ENCODE results near the gene ZNF22.

ZNF22 gene

GRCh38 chr10:44978213-44978569 is 22.5 kb upstream of the ZNF22 start:
- no peak for DNase-seq

DNA sequence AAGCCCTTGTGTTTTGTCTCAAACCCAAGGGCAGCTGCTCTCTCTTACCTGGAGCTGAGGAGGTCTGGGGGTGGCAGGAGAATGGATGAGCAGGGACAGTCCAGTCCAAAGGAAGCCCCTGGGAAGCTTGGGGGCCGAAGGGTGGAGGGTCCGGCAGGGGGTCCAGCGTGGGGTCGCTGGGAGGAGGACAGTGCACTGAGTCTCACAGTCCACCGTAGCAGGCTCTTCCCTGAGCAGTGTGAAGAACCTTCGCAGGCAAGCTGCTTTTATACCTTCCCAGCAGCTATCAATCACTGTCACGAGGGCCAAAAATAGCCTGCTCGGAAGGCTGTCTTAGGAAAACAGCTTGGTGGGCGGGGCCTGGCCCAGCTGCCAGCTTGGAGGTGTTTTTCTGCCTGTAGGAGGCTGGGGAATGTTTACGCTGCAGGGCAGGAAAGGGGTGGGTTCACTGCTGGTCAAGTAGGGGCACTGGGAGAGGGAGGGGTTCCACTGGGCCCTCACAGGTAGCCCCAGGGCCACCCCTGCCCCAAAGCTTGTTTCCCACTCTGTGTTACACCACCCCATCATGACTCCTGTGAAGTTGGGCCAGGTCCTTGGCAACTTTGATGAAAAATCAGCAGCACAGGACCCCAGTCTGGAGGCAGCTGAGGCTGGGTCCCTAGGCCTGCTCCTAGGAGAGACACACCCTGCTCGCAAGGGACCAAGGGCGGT is 22.0 kb upstream of the ZNF22 start, which contains the start of gene DEPP1:
Gene DEPP1 (minus strand): TSS at position 240 of the 711 bp plus-strand sequence. CDS start 779 bp downstream, outside the sequence.
- peak; percentile 52 for DNase-seq

- no peak for DNase-seq
Observed at GRCh38 chr10:44979281-44980191, 21.2 kb upstream of the ZNF22 start.

DNA sequence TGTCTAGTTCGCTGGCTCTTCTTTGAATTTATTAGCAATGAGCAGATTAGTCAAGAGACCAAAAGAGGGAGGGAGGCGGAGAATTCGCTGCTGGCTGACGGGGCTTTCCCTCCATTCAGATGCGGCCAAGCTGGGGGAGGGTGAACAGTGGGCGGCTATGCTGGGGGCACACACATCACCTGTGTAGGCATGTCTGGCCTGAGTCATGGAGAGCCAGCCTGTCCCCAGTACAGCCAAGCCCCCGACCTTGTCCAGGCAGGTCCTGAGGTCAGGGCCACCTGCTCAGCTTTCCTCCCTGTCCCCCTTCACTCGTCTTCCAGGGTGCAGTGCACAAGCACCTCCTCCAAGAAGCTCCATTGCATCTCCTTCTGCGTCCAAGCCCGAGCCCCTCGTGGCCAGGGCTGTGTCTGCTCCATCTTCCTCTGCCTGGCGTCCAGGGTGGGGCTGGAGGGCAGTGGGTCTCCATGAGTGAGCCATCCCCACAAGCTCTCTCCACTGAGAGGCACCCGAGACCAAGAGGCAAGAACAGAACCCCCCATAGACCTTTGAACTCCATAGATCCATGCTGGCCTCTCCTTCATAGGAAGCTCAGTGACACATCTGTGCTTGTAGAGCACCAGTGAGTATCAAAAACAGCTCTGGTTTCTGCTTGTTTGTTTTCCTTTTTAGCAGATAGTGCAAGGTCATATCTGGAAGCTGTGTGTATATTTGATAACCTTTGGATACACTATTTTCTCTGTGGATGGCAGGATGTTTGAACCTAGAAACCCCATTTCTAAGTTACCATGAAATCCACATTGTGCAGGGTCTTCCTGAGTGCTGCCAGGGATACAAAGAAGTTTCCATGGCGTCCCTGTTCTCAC is 20.2 kb upstream of the ZNF22 start:
- DNase-seq, result no peak

DNA sequence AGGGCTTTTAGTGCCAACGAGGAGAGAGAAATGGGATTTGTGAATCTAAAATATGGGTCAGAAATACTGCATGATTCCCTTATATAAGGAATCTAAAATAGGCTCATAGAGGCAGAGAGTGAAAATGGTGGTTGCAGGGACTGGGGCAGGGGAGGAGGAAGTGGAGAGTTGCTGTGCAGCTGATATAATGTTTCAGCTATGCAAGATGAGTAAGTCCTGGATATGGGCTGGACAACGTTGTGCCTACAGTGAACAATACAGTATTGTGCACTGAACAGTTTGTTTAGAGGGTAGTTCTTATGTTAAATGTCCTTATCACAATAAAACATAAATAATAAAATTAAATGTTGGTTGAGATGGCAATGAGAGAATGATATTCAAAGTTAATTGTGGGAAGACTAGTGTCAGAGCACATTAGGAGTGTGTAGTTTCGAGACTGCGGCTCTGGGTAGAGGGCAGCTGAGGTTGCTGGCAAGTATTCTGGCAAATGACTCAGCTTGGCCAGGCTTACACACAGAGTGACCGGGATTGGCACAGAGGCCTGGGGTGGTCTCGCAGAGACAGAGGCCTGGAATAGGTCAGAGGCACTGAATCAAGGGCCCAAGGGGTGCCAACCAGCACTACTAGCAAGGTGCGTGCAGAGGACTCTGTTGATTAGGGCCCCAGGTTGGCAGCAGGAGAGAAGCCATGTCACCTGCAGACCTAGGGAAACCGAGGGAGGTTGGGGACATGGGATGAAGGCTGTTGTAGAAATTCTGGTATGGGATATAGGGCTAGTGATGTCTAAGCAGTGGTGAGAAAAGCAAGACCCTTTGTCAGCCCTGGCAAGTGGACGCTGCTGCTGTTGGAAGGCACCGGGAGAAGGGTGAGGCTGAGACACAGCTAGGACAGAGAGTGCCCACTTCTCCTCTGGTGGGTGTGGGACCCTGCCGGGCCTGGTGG is 19.3 kb upstream of the ZNF22 start:
- no peak for DNase-seq

DNA sequence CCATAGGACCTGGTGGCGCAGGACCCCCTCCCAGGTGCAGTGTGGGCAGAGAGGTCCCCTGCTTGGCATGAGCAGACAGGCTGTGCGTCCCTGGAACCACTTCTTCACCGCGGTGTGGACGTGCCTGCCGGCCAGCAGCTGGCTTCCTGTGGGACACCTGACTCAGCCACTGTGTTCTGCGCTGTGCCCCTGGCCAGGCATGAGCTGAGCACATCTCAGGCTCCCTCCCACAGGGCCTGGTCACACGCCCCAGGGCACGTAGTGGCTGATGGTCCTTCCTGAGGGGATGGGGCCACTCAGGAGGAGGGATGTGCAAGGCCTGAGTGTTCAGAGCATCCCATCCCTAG is 18.6 kb upstream of the ZNF22 start:
- no peak for DNase-seq

DNA sequence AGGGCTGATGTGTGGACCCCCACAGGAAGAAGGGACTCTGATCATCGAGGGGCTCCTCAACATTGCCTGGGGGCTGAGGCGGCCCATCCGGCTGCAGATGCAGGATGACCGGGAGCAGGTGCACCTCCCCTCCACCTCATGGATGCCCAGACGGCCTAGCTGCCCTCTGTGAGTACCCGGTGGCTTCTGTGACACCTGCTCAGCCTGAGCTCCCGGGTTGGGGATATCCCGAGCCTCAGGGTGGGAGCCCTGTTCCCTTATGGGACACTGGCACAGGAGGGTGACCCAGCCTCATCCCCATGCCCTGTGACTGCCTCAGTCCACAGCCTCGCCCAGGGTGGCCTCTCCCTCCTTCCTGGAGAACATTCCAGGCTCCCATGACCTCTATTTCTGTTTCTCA is 18.2 kb upstream of the ZNF22 start:
- no peak for DNase-seq

GRCh38 chr10:44983066-44983894 is 17.4 kb upstream of the ZNF22 start:
- no peak for DNase-seq

DNA sequence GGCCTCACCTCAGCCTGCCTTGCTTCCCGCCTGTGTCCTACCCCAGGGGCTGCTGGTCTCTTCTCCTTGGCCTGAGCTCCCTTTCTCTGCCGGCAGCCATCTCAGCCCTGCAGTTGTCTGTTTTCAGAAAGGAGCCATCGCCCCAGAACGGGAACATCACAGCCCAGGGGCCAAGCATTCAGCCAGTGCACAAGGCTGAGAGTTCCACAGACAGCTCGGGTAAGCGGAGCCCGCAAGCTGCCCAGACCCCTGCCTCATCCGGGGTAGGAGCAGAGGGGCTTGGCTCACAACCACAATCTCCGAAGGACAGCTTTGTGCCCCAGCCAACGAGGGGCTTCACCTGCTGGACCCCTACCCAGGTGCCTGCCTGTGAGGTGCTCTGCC is 16.8 kb upstream of the ZNF22 start:
- DNase-seq, result no peak

DNA sequence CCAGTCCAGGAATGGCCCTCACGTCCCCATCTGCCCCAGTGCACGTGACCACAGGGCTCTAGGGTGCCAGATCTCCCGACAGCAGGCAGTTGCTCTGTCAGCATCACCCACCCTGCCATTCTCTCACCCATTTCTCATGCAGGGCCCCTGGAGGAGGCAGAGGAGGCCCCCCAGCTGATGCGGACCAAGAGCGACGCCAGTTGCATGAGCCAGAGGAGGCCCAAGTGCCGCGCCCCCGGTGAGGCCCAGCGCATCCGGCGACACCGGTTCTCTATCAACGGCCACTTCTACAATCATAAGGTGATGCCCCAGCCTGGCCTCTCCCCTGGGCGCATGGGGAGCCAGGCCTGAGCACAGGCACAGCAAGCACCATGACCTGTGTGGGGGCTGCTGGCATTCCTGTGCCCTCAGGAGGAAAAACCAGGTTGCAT is 16.0 kb upstream of the ZNF22 start:
- no peak for DNase-seq

GRCh38 chr10:44985175-44985681 is 15.5 kb upstream of the ZNF22 start:
- DNase-seq, result no peak

- DNase-seq, result no peak
Observed at GRCh38 chr10:44986179-44986578, 14.5 kb upstream of the ZNF22 start.

GRCh38 chr10:44986670-44987069 is 14.1 kb upstream of the ZNF22 start:
- DNase-seq, result no peak

- DNase-seq, result no peak
Observed at GRCh38 chr10:44988957-44989585, 11.7 kb upstream of the ZNF22 start.

DNA sequence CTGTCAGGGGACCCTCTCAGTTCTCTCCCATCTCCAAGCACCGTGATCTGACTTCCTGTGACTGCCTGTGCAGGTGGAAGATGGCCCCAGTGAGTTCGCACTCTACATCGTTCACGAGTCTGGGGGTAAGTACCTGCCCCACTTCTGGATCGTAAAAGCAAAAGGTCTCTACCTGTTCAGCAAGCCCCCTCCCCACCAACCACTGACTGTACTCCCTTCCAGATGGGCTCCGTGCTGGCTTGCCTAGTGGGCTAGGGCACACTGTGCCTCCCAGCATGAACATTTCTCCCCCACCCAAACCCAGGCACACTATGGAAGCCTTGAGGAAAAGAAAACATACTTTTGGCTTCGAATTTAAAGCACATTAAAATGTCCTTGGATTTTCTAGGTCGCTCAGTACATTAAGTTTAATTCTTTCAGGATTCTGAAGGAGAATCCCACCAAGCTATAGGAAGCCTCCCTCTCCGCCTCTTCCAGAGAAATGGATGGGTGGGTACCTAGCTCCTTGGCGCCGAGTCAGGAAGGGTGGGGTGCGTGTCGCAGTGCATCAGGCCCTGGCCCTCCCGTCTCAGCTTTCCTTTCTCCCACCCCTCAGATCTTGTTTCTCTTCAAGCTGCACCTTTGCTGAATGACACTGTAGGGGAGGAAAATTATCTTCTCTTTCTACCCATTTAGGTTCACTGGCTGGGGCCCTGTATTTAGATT is 11.0 kb upstream of the ZNF22 start:
- DNase-seq, result no peak

DNA sequence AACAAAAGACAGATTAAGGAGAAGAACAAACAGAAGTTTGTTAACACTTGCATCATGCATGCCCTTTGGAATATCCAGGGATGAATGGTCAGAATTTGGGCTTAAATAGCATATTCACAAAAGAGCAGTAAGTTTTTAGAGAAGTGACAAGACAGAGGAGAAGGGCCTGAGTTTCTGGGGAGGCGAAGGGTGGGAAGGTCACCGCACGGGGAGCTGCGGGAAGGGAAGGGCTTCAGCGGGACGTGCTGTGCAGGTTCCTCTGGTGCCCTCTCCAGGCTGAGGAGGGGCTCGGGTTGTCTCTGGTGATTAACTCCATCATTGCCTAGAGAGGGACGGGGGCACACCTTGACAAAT is 10.4 kb upstream of the ZNF22 start:
- DNase-seq, result no peak

GRCh38 chr10:44990965-44991364 is 9.8 kb upstream of the ZNF22 start:
- DNase-seq, result no peak

- no peak for DNase-seq
Observed at GRCh38 chr10:44991571-44991970, 9.2 kb upstream of the ZNF22 start.

DNA sequence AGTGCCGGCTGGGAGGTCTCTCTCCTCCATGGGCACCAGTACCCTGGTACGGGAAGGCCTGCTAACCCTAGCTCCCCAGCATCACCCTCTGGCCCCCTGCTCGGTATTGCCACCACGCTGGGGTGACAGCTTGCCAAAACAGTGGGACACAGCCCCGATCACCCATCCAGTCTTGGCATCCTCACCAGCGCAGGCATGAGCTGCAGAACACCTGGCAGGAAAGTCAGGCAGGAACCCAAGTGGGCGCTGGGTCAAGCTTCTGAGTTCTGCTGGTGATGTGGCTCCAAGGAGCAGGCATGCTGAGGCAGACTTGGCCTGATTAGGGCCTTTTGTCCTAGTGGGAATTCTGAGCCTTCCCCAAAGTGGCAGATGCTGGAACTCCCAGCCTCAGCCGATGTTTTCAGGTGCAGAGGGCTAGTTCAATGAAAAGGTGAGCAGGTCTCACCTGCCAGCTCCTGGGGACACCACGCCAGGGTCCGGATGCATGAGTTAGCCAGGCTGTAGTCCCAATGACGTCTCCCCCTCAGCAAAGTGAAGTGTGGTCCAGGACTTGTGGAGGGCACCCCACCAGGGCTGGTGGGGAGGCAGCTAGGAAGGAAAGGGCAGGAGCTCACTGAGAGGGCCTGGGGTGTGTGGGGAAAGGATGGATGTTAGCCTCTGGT is 8.5 kb upstream of the ZNF22 start:
- no peak for DNase-seq

Measured in NCI-H1417 treated with DMSO at 0.1 percent for 48 hours (cell line).